Esophagus muscularis mucosa (tissue), 4 donors: Measurements from ENCODE around the gene CRABP2. TPM values are rescaled to one million over a fixed set of nuclear protein-coding genes. Genes with fewer than 3 reads are reported as not detected.

ENCODE experiments used
- DNase-seq: peaks from one replicate; pipeline ENCODE4 v3.0.0-alpha.2; 2017; ENCODE audit errors: extremely low spot score
- H3K27ac ChIP-seq, 4 donors: fragments of 200-600 bp; sonication (generic); replicated peaks in 1 of 4; 1 replicate in 3 of 4; 2 replicates in 1 of 4; pipeline ENCODE4 v1.5.1; 2016 to 2019; ENCODE audit warnings: mild to moderate bottlenecking in 1 of 4
- H3K27me3 ChIP-seq, 4 donors: fragments of 200-600 bp; sonication (generic); one replicate each; pipeline versions ENCODE4 v1.5.1 to v1.6.0; 2016 to 2019
- H3K36me3 ChIP-seq, 4 donors: fragments of 200-600 bp; sonication (generic); one replicate each; pipeline ENCODE4 v1.5.1; 2016 to 2019
- H3K4me1 ChIP-seq, 4 donors: fragments of 200-600 bp; sonication (generic); one replicate each; pipeline ENCODE4 v1.5.1; 2016 to 2019
- H3K4me3 ChIP-seq, 4 donors: fragments of 200-600 bp; sonication (generic); 1 replicate in 2 of 4; 2 replicates in 2 of 4; pipeline ENCODE4 v1.5.1; 2016 to 2019; ENCODE audit warnings: mild to moderate bottlenecking in 4 of 4, moderate library complexity in 1 of 4
- H3K9me3 ChIP-seq, 4 donors: fragments of 200-600 bp; sonication (generic); 1 replicate in 3 of 4; 2 replicates in 1 of 4; pipeline ENCODE4 v1.5.1; 2016 to 2019
- CTCF ChIP-seq, 3 experiments: fragments of 200-600 bp in 2 of 3; fragments of 450-650 bp in 1 of 3; sonication (generic) in 2 of 3; IDR thresholded peaks; one replicate each; pipeline ENCODE4 v1.5.1; 2017 to 2019; ENCODE audit warnings: antibody characterized with exemption in 3 of 3, mild to moderate bottlenecking in 2 of 3, moderate library complexity in 1 of 3
- EP300 ChIP-seq: sonication (generic); formaldehyde crosslinking; IDR thresholded peaks from one replicate; pipeline ENCODE4 v1.6.1; 2017; ENCODE audit warnings: antibody characterized with exemption
- POLR2A ChIP-seq: fragments of 450-650 bp; IDR thresholded peaks from one replicate; pipeline ENCODE4 v1.6.1; 2017; ENCODE audit warnings: antibody characterized with exemption, moderate library complexity, mild to moderate bottlenecking, low read depth
- POLR2AphosphoS5 ChIP-seq, 2 donors: sonication (generic); formaldehyde crosslinking; IDR thresholded peaks; one replicate each; pipeline ENCODE4 v1.6.1; 2017; ENCODE audit warnings: antibody characterized with exemption in 2 of 2
- WGBS: methylation state at CpG from one replicate; pipeline ENCODE4 v1.1.5; 2018; 5-methylcytosine and 5-hydroxymethylcytosine counted together
- intact Hi-C: fragments of 100-400 bp; cut with DNase I; formaldehyde crosslinking; loops from one replicate; pipeline ENCODE4 v1.15.1; 2023
- total RNA-seq, 4 donors: library from RNA; depleted of rRNA; stranded (reverse); fragments of >200 nt; gene quantifications; one replicate each; pipeline versions ENCODE4 v1.1.0 to v1.2.1, GENCODE V29; 2016

Gene CRABP2
- total RNA-seq, 4 donors from 2014 or later = 1.2 to 6.4 (median 2.7) TPM

- H3K27ac ChIP-seq = peak overlapping the region; percentile 78 to 85 (median 82)
- no peaks in the 10 kb centered on the region for H3K9me3 ChIP-seq
- DNase-seq = no peak
- H3K4me3 ChIP-seq = no peak overlapping the region
- peaks cover 0 to 38% (median 15%) of the 10 kb centered on the region in 4 donors for H3K36me3 ChIP-seq
- H3K27me3 ChIP-seq = no peaks in the 10 kb centered on the region
- TF ChIP-seq POLR2A = no peak
- TF ChIP-seq EP300 = no peak
- TF ChIP-seq POLR2AphosphoS5 (IDR thresholded peaks at IDR 0.05) = no peak
- TF ChIP-seq CTCF (IDR thresholded peaks at IDR 0.05) = no peak
- WGBS = 89% methylated on average over 11 of the region's 17 CpGs
- intact Hi-C loops = no loop called here
- peaks cover 80 to 84% (median 82%) of the 10 kb centered on the region in 4 donors for H3K4me1 ChIP-seq
These were observed 36.4 kb downstream of the CRABP2 start for GRCh38 chr1:156668801-156669637.

DNA sequence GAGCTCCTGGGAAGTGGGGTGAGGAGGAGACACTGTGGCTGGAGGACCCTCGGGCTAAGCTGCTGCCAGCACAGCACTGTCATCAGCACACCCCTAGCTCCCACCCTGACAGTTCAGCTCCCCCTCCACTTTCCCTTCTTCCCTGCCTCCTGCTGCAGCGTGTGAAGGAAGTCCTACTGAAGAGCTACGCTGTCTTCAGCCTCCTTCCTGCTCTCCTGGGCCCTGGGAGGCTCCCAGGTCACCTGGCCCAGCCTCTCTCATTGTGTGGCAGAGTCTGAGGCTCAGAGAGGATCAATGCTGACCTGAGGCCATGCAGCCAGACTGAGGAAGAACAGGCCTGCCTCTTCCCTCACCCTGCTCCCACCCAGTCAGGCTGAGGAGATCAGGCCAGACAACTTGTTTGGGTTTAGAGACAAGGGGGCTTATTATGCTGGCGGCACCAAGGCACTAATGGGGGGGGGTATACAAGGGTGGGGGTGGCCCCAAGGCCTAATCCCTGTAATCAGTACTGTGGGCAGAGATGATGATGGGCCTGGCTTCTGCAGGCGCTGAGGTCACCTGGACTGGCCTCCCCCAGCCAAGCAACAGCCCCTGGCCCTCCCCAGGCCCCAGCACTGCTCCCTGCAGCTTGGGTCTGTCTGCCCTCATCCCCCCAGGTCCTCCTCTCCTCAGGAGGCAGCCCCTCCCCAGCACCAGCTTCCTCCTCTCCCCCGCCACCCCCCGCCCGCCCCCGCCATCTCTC lies 37.2 kb downstream of the CRABP2 start:
- Histone ChIP-seq H3K27me3 (no peaks in the 10 kb centered on the region), H3K27ac (peak overlapping the region; percentile 78 to 85 (median 82)), H3K4me3 (no peak overlapping the region), H3K36me3 (peaks cover 0 to 30% (median 11%) of the 10 kb centered on the region in 4 donors), H3K9me3 (no peaks in the 10 kb centered on the region), H3K4me1 (peaks cover 80 to 86% (median 83%) of the 10 kb centered on the region in 4 donors)
- 61% methylated on average over 7 of the region's 9 CpGs for WGBS
- intact Hi-C loops = no loop called here
- no peak for TF ChIP-seq CTCF (IDR thresholded peaks at IDR 0.05)
- no peak for TF ChIP-seq POLR2A
- no peak for TF ChIP-seq EP300
- TF ChIP-seq POLR2AphosphoS5 (IDR thresholded peaks at IDR 0.05) = no peak
- DNase-seq = no peak

DNA sequence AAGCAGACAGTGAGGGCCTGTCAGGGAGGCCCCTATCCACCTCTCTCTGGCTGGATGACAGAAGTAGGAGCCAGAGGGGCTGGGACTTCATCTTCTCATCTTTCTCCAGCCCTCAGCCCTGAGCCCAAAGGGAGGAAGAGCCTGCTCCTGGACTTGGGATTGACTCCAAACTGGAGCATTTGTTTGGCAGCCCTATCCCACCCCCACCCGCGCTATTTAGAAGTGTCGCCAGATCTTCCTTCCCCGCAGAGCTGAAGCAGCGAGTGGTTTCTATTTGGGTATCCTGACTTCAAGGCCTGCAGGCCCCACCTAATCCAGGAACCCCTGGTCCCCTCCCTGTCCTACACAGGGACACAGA lies 37.8 kb downstream of the CRABP2 start:
- Histone ChIP-seq H3K4me3 (no peak overlapping the region), H3K27ac (peak overlapping the region; percentile 78 to 85 (median 82)), H3K27me3 (no peaks in the 10 kb centered on the region), H3K9me3 (no peaks in the 10 kb centered on the region), H3K36me3 (peaks cover 0 to 25% (median 6%) of the 10 kb centered on the region in 4 donors), H3K4me1 (peaks cover 85 to 92% (median 88%) of the 10 kb centered on the region in 4 donors)
- DNase-seq = no peak
- TF ChIP-seq POLR2AphosphoS5 (IDR thresholded peaks at IDR 0.05) (peak in 1 of 2 donors; percentile 27), EP300 (no peak)
- intact Hi-C loops = no loop called here
- 39% methylated on average over 5 of the region's 5 CpGs for WGBS

- no peak overlapping the region for H3K4me3 ChIP-seq
- intact Hi-C loops = no loop called here
- H3K4me1 ChIP-seq = peaks cover 91 to 97% (median 93%) of the 10 kb centered on the region in 4 donors
- no peak for DNase-seq
- H3K27me3 ChIP-seq = no peaks in the 10 kb centered on the region
- TF ChIP-seq CTCF (IDR thresholded peaks at IDR 0.05) (no peak), EP300 (no peak), POLR2AphosphoS5 (IDR thresholded peaks at IDR 0.05) (no peak), POLR2A (no peak)
- H3K9me3 ChIP-seq = no peaks in the 10 kb centered on the region
- H3K36me3 ChIP-seq = peaks cover 0 to 19% (median 2%) of the 10 kb centered on the region in 4 donors
- 78% methylated on average over 9 of the region's 9 CpGs for WGBS
- H3K27ac ChIP-seq = peak overlapping the region; percentile 78 to 85 (median 82)
These were observed 38.3 kb downstream of the CRABP2 start for GRCh38 chr1:156666862-156667609.
